SK-N-MC (cell line): ENCODE results near the gene PHB1.

ENCODE experiments used
- EZH2 ChIP-seq: fragments of 200-600 bp; sonication (generic); IDR thresholded peaks from one replicate; pipeline ENCODE4 v1.6.1; 2017; ENCODE audit warnings: antibody characterized with exemption
- FOXP2 ChIP-seq: optimal IDR thresholded peaks from 2 replicates; pipeline ENCODE3; 2011; ENCODE audit warnings: mild to moderate bottlenecking, moderate library complexity; ENCODE audit not compliant: insufficient read depth; ENCODE audit errors: extremely low read length, control extremely low read depth
- POLR2AphosphoS5 ChIP-seq: IDR thresholded peaks from 2 replicates; pipeline ENCODE4 v1.6.1; 2012; ENCODE audit warnings: mild to moderate bottlenecking, low read depth, low read length, borderline replicate concordance

- TF ChIP-seq POLR2AphosphoS5 (no peak), EZH2 (no peak), FOXP2 (no peak)
Measured at GRCh38 chr17:49384951-49385350, 29.7 kb downstream of the PHB1 start.
